ENCODE data around the gene PLA2G15. TPM values are rescaled to one million over a fixed set of nuclear protein-coding genes. Genes with fewer than 3 reads are reported as not detected.
A peak's percentile ranks its signal among the peaks of the same experiment; 100 is the strongest.

Gene PLA2G15
- total and polyA plus RNA-seq, 2 of the 13 experiments (the other 11 are each of a cell fraction or from before 2014, with no cell fraction given), result 14.4 to 23.7 TPM

- TF ChIP-seq, protein P1, sequence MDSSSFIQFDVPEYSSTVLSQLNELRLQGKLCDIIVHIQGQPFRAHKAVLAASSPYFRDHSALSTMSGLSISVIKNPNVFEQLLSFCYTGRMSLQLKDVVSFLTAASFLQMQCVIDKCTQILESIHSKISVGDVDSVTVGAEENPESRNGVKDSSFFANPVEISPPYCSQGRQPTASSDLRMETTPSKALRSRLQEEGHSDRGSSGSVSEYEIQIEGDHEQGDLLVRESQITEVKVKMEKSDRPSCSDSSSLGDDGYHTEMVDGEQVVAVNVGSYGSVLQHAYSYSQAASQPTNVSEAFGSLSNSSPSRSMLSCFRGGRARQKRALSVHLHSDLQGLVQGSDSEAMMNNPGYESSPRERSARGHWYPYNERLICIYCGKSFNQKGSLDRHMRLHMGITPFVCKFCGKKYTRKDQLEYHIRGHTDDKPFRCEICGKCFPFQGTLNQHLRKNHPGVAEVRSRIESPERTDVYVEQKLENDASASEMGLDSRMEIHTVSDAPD (CRISPR knock-in tag; IDR thresholded peaks at IDR 0.05), result no peak
- TF ChIP-seq ZC3H4 (CRISPR knock-in tag; IDR thresholded peaks at IDR 0.05; ENCODE audit: borderline replicate concordance) (no peak; the same call in 1 of the 2 replicates), RFX3 (CRISPR knock-in tag; IDR thresholded peaks at IDR 0.05) (no peak), TEAD2 (CRISPR knock-in tag; IDR thresholded peaks at IDR 0.05) (no peak), KLF16 (CRISPR knock-in tag; IDR thresholded peaks at IDR 0.05) (peak in 1 of 2 experiments; percentile 92; a peak in 2 of 4 replicates), MBD4 (IDR thresholded peaks at IDR 0.05; ENCODE audit: borderline replicate concordance, low read length) (no peak), TBL1XR1 (IDR thresholded peaks at IDR 0.05; ENCODE audit: borderline replicate concordance, low read length, partially characterized antibody) (peak; percentile 92), ZNF451 (CRISPR knock-in tag; IDR thresholded peaks at IDR 0.05) (no peak), MIER3 (CRISPR knock-in tag; IDR thresholded peaks at IDR 0.05; ENCODE audit: borderline replicate concordance) (0 out of 2 replicates have a peak, but pooled peaks have one; percentile 67), KLF15 (CRISPR knock-in tag; IDR thresholded peaks at IDR 0.05; ENCODE audit: borderline replicate concordance) (no peak; the same call in 1 of the 2 replicates), ISX (CRISPR knock-in tag; conservative IDR thresholded peaks at IDR 0.05) (no peak), ZZZ3 (CRISPR knock-in tag; IDR thresholded peaks at IDR 0.05; ENCODE audit: borderline replicate concordance) (0 out of 2 replicates have a peak, but pooled peaks have one; percentile 12), ZNF746 (CRISPR knock-in tag; IDR thresholded peaks at IDR 0.05) (no peak; the same call in 1 of the 2 replicates), ZFYVE20 (CRISPR knock-in tag; IDR thresholded peaks at IDR 0.05; ENCODE audit: borderline replicate concordance, low read depth) (no peak), HMGA1 (CRISPR knock-in tag; conservative IDR thresholded peaks at IDR 0.05) (no peak), ZNF660 (CRISPR knock-in tag; IDR thresholded peaks at IDR 0.05; ENCODE audit: borderline replicate concordance, low read depth) (no peak), TMF1 (CRISPR knock-in tag; IDR thresholded peaks at IDR 0.05; ENCODE audit: low read depth) (no peak), ZNF10 (CRISPR knock-in tag; IDR thresholded peaks at IDR 0.05; ENCODE audit: borderline replicate concordance, low read depth) (no peak), ATAD3A (CRISPR knock-in tag; IDR thresholded peaks at IDR 0.05) (no peak), ZNF460 (CRISPR knock-in tag; IDR thresholded peaks at IDR 0.05; ENCODE audit: borderline replicate concordance) (no peak; the same call in 1 of the 2 replicates), ZFY (CRISPR knock-in tag; IDR thresholded peaks at IDR 0.05) (no peak; the same call in 1 of the 2 replicates), IKZF1 (IDR thresholded peaks at IDR 0.05) (no peak)
- TF ChIP-seq, protein P2, sequence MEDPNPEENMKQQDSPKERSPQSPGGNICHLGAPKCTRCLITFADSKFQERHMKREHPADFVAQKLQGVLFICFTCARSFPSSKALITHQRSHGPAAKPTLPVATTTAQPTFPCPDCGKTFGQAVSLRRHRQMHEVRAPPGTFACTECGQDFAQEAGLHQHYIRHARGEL (CRISPR knock-in tag; IDR thresholded peaks at IDR 0.05), result no peak
- TF ChIP-seq, protein P3, sequence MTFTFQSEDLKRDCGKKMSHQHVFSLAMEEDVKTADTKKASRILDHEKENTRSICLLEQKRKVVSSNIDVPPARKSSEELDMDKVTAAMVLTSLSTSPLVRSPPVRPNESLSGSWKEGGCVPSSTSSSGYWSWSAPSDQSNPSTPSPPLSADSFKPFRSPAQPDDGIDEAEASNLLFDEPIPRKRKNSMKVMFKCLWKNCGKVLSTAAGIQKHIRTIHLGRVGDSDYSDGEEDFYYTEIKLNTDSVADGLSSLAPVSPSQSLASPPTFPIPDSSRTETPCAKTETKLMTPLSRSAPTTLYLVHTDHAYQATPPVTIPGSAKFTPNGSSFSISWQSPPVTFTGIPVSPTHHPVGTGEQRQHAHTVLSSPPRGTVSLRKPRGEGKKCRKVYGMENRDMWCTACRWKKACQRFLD (CRISPR knock-in tag; IDR thresholded peaks at IDR 0.05; ENCODE audit: borderline replicate concordance), result 0 out of 2 replicates have a peak, but pooled peaks have one; percentile 1
- TF ChIP-seq, protein P4, sequence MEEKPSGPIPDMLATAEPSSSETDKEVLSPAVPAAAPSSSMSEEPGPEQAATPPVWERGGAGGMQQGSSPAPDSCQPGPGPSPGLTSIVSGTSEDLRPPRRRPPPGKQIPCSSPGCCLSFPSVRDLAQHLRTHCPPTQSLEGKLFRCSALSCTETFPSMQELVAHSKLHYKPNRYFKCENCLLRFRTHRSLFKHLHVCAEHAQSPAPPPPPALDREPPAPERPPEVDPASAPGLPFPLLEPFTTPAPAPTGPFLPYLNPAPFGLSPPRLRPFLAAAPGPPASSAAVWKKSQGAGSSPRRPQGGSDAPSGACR (CRISPR knock-in tag; IDR thresholded peaks at IDR 0.05), result peak; percentile 82
- TF ChIP-seq, protein P5, sequence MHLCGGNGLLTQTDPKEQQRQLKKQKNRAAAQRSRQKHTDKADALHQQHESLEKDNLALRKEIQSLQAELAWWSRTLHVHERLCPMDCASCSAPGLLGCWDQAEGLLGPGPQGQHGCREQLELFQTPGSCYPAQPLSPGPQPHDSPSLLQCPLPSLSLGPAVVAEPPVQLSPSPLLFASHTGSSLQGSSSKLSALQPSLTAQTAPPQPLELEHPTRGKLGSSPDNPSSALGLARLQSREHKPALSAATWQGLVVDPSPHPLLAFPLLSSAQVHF (CRISPR knock-in tag; IDR thresholded peaks at IDR 0.05), result no peak; the same call in 1 of the 2 replicates
Observed at GRCh38 chr16:68265078-68265920, 20.1 kb downstream of the PLA2G15 start (continued).

Measured in HepG2 (cell line).